Measurements from ENCODE around the gene CUEDC2.

DNA sequence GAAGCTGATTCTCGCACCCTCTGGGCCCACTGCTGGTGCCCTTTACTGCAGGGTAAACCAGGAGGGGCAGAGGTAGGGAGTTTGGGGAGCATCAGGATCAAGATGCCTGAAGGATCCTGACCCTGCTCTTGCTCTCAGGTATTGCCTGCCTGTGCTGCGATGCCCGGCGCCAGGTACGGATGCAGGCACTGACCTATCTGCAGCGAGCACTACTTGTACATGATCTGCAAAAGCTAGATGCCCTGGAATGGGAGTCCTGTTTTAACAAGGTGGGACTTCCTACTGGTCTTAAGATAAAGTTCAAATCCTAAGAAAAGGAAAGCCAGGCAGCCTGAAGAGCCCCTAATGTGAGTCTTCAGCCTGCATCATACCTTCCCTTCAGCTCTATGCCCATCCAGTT lies 53.0 kb downstream of the CUEDC2 start:
- TF ChIP-seq PAX5 (IDR thresholded peaks at IDR 0.05; ENCODE audit: insufficient read depth, low read length, severe bottlenecking) (no peak), POLR2A (IDR thresholded peaks at IDR 0.05; ENCODE audit: low read depth, low read length) (no peak), POLR2AphosphoS5 (IDR thresholded peaks at IDR 0.05; ENCODE audit: low read depth, low read length) (no peak), SPI1 (IDR thresholded peaks at IDR 0.05; ENCODE audit: low read depth, low read length) (no peak), TAF1 (IDR thresholded peaks at IDR 0.05; ENCODE audit: low read depth, low read length) (no peak), POU2F2 (IDR thresholded peaks at IDR 0.05; ENCODE audit: low read depth, low read length) (no peak)
